Measurements from ENCODE around the gene APOM.

APOM gene

DNA sequence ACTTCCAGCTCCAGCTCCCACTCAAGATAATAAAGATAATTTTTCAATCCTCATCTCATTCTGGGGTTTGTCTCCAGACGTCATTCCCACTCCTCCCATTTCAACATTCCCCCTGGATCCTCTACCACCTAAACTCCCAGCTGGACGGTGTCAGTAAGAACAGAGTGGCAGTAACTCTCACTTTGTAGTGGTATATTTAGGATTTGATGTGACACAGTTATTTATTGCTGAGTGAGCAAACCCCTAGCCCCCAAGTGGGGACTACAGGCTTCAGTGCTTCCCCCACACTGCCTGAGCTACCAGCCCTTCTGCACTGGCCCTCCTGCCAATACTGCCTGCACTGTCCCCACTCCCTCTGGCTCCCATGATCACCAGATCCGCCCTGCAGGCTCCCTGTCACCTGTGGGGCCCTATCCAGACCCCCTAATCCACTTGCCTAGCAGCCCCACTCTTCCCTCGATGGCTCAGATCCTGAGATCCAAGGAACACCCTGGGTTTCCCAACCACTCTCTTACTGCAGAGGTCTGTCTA, 2.5 kb downstream of the APOM start:
- DNase-seq (ENCODE audit: low read depth in 2 of 2): no peak
- no peak for TF ChIP-seq CTCF (IDR thresholded peaks at IDR 0.05; ENCODE audit: low read depth, low read length)
- no peak overlapping the region for H3K4me3 ChIP-seq (replicated peaks in 1 of 2; ENCODE audit: low read depth in 2 of 2, low read length in 2 of 2)

- peak overlapping the region; percentile 88 to 95 for H3K4me3 ChIP-seq (replicated peaks in 1 of 2; ENCODE audit: low read depth in 2 of 2, low read length in 2 of 2)
- TF ChIP-seq CTCF (IDR thresholded peaks at IDR 0.05; ENCODE audit: low read depth, low read length): no peak
- DNase-seq (ENCODE audit: low read depth in 2 of 2): no peak
Observed at GRCh38 chr6:31658983-31659648, 3.4 kb downstream of the APOM start.

DNA sequence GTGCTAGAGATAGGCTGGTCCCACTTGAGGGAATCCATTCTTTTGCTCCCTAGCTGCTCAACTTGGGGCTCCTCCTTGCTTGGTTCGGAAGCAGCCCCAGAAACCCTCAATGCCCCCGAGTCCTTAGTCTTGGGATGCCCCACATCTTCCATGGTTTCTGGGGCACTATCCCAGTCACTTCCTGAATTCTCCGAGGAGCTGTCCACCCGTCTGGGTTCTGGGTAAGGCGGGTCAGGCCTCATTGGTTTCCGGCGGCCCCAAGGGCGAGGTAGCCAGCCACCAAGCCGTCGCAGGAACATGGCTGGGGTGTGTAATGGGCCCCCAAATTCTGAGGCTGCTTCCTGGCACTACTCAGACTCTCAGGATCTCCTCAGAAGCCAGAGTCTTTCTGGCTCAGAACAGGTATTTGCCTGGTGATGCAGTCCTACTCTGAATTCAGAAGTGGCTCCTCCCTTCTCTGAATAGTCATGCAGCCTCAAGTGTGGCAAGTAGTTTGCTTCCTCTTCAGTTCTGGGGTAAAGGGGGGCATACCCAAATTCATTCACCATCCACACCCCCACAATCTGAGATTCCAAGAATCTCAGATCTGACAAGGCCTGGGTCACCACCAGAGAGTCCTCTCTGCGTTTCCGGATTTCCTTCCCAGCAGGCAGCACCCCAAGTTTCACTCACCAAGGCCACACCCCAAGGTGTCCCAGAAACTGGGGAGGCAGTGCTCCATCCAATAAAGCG, 4.1 kb downstream of the APOM start:
- no peak for TF ChIP-seq CTCF (IDR thresholded peaks at IDR 0.05; ENCODE audit: low read depth, low read length)
- DNase-seq (ENCODE audit: low read depth in 2 of 2): peak; percentile 21 to 45
- peak overlapping the region; percentile 88 to 95 for H3K4me3 ChIP-seq (replicated peaks in 1 of 2; ENCODE audit: low read depth in 2 of 2, low read length in 2 of 2)

DNA sequence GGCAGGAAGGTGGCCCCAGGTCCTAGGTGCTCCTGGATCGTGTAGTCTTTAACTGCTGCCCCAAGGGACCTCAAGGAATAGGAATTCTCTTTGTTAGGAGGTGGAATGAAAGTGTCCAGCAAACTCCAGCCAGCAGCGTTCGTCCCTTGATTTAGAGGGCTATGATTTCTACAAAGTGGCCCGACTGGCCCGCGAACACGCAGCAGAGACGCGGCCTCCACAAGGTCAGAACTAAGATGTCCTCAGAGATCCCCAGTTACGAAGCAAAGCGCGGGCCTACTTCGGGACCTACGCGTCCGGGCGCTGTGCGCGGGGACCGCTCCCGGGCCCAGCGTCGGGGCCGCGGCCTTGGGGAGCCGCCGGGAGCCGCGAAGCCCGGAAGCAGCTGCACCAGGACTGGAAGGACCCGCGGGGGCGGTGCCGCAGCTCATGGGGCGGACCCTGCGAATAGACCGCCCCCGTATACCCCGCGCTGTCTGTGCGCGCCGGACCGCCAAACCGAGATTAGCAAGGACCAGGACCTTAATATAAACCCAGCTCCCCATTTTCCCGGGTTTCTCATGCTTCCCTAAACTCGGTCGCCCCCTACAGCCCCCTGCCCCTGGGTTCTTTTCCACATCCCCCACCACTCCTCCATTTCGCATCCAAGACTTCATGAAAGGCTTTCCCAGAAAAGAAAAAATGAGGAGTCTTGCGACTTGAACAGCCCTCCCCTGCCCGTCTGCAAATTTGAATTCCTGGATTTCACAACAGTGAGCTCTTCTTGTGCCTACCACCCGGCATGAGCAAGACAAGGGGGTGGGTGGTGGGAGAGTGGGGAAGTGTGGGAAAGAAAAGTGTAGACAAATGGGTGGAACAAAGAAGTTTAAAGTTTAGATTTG, 4.9 kb downstream of the APOM start, which contains the start of gene C6orf47:
TSS of gene C6orf47 (minus strand) at position 398 of the 881 bp plus-strand sequence. CDS start 831 bp downstream, outside the sequence.
- peak within 1 kb of the TSS; percentile 88 to 95 for H3K4me3 ChIP-seq (replicated peaks in 1 of 2; ENCODE audit: low read depth in 2 of 2, low read length in 2 of 2)
- peak; percentile 78 to 87 for DNase-seq (ENCODE audit: low read depth in 2 of 2)
- no peak for TF ChIP-seq CTCF (IDR thresholded peaks at IDR 0.05; ENCODE audit: low read depth, low read length)

GRCh38 chr6:31661262-31662123, 5.8 kb downstream of the APOM start:
- no peak overlapping the region for H3K4me3 ChIP-seq (replicated peaks in 1 of 2; ENCODE audit: low read depth in 2 of 2, low read length in 2 of 2)
- DNase-seq (ENCODE audit: low read depth in 2 of 2): no peak
- TF ChIP-seq CTCF (IDR thresholded peaks at IDR 0.05; ENCODE audit: low read depth, low read length): no peak
